Left lung (tissue), 10 donors: ENCODE results near the gene SNTG2. TPM values are rescaled to one million over a fixed set of nuclear protein-coding genes. Genes with fewer than 3 reads are reported as not detected.

Experiments
- ATAC-seq: fragments of 200-7000 bp; cut with Tn5 transposase; one replicate; pipeline ENCODE4 v1.9.1; 2020; ENCODE audit warnings: moderate library complexity
- DNase-seq, 4 donors: peaks; one replicate each; pipeline ENCODE4 v3.0.0-alpha.2; 2013 to 2020
- H3K27ac ChIP-seq, 2 donors: fragments of 200-600 bp; sonication (generic) in 1 of 2; one replicate each; pipeline versions ENCODE4 v1.5.0 to v1.8.0; 2020 to 2021
- H3K27me3 ChIP-seq, 2 donors: fragments of 200-600 bp; sonication (generic) in 1 of 2; one replicate each; pipeline versions ENCODE4 v1.5.0 to v1.8.0; 2020 to 2021
- H3K36me3 ChIP-seq, 2 donors: fragments of 200-600 bp; sonication (generic) in 1 of 2; one replicate each; pipeline versions ENCODE4 v1.5.0 to v1.8.0; 2020 to 2021
- H3K4me1 ChIP-seq, 2 donors: fragments of 200-600 bp; one replicate each; pipeline ENCODE4 v1.8.0; 2021
- H3K4me3 ChIP-seq, 2 donors: fragments of 200-600 bp; sonication (generic) in 1 of 2; one replicate each; pipeline versions ENCODE4 v1.5.0 to v1.8.0; 2020 to 2021; ENCODE audit warnings: mild to moderate bottlenecking in 1 of 2
- H3K9me3 ChIP-seq, 2 donors: fragments of 200-600 bp; sonication (generic) in 1 of 2; one replicate each; pipeline versions ENCODE4 v1.5.0 to v1.8.0; 2020 to 2021
- intact Hi-C, 2 donors: fragments of 100-400 bp; cut with DNase I; formaldehyde crosslinking; loops; one replicate each; pipeline versions ENCODE4 v1.11.2 to v1.14.2; 2022
- polyA plus RNA-seq, 6 donors: library from polyadenylated mRNA; unstranded; fragments of 120-200 nt; gene quantifications; one replicate each; pipeline ENCODE4 v1.2.1, GENCODE V29; 2013; ENCODE audit not compliant: insufficient read length in 6 of 6
- total RNA-seq, 2 donors: library from RNA; stranded (reverse); fragmentation: NEBNext Ultra II Directional; extraction: Animal tissue kit (Norgen Biotek cat#: 25700); gene quantifications; one replicate each; pipeline ENCODE4 v1.2.1, GENCODE V29; 2021
- TF ChIP-seq, protein P1 (sequence below), 2 donors: fragments of 200-600 bp; sonication (generic) in 1 of 2; IDR thresholded peaks; one replicate each; pipeline versions ENCODE4 v1.5.0 to v1.8.0; 2021; ENCODE audit warnings: antibody characterized with exemption in 2 of 2
- donor health status: DM: no; HTN: yes; CAD: no.
- donor health status: DM: no; HTN: no; CAD: no.

The SNTG2 gene
- total and polyA plus RNA-seq, 8 donors = 0.24 to 3.2 (median 0.64) TPM

DNA sequence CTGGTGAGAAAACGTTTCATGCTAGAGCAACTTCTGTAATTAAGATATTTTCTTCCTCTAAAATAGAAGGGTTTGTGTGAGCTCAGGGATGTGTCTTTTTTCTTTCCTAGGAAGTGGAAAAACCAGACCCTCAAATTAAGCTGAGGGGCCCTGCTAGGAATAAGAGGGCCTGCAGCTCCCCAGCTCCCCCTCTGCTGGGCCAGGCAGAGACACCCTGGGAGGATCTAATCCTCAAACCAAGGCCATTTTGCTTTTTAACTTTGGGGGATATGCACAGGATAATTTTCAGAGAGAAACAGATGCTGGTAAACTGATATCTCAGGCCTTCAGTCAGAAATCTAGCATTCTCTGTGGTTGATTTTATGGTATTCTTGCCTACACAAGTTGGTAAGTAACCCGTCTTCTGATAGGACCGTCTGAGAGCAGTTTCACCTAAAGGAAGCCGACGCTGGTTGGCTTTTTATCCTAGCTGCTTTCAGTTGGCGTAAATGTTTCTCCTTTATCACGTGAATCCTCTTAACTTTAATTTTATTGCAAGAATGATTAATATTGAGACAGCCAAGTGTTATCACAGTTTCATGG, 34.8 kb downstream of the SNTG2 start:
- no peak overlapping the region for H3K4me3 ChIP-seq
- ATAC-seq = no peak
- no peaks in the 10 kb centered on the region for H3K4me1 ChIP-seq
- H3K27ac ChIP-seq = no peak overlapping the region
- H3K27me3 ChIP-seq = peaks cover 0 to 7% of the 10 kb centered on the region in 2 donors
- TF ChIP-seq, protein P1, sequence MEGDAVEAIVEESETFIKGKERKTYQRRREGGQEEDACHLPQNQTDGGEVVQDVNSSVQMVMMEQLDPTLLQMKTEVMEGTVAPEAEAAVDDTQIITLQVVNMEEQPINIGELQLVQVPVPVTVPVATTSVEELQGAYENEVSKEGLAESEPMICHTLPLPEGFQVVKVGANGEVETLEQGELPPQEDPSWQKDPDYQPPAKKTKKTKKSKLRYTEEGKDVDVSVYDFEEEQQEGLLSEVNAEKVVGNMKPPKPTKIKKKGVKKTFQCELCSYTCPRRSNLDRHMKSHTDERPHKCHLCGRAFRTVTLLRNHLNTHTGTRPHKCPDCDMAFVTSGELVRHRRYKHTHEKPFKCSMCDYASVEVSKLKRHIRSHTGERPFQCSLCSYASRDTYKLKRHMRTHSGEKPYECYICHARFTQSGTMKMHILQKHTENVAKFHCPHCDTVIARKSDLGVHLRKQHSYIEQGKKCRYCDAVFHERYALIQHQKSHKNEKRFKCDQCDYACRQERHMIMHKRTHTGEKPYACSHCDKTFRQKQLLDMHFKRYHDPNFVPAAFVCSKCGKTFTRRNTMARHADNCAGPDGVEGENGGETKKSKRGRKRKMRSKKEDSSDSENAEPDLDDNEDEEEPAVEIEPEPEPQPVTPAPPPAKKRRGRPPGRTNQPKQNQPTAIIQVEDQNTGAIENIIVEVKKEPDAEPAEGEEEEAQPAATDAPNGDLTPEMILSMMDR (IDR thresholded peaks at IDR 0.05) = no peak
- intact Hi-C loops = no loop called here
- no peaks in the 10 kb centered on the region for H3K9me3 ChIP-seq
- no peak for DNase-seq
- H3K36me3 ChIP-seq = no peaks in the 10 kb centered on the region

DNA sequence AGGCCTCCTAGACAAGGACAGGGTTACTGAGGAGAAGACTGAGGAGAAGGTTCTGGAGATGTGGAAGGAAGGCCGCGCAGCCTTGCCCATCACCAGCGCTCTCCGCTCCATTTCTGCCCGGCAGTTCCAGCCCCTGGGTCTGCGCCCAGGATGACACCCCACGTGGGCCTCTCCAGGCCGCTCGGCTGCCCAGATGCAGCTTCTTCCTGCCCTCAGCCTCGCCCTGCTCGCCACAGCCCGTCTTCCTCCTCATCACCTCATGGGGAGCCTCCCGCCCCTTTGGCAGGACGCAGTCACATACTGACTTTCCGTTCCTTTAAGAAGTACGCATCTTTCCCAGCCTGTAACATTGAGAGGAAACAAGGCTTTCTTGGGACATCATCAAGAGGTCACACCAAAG, 37.1 kb downstream of the SNTG2 start:
- no peaks in the 10 kb centered on the region for H3K36me3 ChIP-seq
- no peaks in the 10 kb centered on the region for H3K4me1 ChIP-seq
- H3K9me3 ChIP-seq = no peaks in the 10 kb centered on the region
- intact Hi-C loops = no loop called here
- DNase-seq (peak in 1 of 4 donors; percentile 65), ATAC-seq (no peak)
- H3K4me3 ChIP-seq = no peak overlapping the region
- no peak overlapping the region for H3K27ac ChIP-seq
- TF ChIP-seq, protein P1 (IDR thresholded peaks at IDR 0.05) = no peak
- H3K27me3 ChIP-seq = peaks cover 0 to 7% of the 10 kb centered on the region in 2 donors

DNA sequence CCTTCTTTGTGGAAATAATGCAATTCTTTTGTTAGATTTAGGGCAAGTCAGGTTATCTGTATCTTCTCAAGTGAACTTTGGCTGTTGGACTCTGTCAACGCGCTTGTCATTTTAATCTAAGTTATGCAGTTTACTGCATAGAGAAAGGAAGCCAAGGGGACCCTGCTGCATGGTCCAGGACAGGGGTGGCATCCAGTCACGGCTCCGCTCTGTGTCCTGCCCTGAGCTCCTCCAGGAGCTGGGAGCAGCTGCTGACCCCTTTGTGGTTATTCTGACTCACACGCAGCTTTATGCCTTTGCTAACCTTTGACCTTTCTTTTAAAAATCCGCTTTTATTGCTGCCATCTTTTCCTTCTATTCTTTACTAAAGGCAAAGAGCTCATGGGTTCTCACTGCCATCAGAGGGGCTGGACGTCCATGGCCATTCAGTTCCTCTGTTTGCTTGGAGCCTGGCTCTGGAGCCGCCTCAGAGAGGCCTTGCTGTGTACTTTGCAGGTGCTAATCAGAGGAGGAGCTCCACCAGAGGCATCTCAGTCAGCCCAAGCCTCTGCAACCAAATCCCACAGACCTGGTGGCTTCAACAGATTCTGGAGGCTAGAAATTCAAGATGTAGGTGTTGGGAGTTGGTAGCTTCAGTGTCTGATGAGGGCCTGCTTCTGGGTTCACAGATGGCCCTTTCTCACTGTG, 39.3 kb downstream of the SNTG2 start:
- intact Hi-C loops = no loop called here
- ATAC-seq = no peak
- Histone ChIP-seq H3K36me3 (no peaks in the 10 kb centered on the region), H3K4me3 (no peak overlapping the region), H3K27ac (no peak overlapping the region), H3K27me3 (peaks cover 0 to under 1% of the 10 kb centered on the region in 2 donors), H3K9me3 (no peaks in the 10 kb centered on the region), H3K4me1 (no peaks in the 10 kb centered on the region)
- TF ChIP-seq, protein P1 (IDR thresholded peaks at IDR 0.05) = no peak
- DNase-seq = no peak

DNA sequence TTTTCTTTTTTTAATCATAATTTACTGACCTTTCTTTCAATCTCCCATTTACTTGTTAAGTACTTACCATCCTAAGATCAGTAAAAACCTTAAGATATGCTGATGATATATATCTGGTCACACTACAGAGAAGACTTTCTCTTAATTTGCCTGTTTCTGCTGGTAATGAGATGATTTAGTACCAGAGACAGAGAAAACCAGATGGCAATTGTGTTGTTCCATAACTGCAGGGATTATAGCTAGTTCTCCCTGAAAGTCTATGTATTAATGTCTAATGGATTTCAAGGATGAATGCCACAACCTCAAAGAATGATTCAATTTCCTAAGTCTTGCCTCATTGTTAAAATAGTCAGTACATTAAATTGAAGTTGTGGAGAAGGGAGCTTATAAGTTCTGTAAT, 40.3 kb downstream of the SNTG2 start:
- Histone ChIP-seq H3K4me1 (no peaks in the 10 kb centered on the region), H3K9me3 (no peaks in the 10 kb centered on the region), H3K36me3 (no peaks in the 10 kb centered on the region), H3K27ac (no peak overlapping the region), H3K27me3 (no peaks in the 10 kb centered on the region), H3K4me3 (no peak overlapping the region)
- TF ChIP-seq, protein P1 (IDR thresholded peaks at IDR 0.05) = no peak
- intact Hi-C loops = no loop called here
- ATAC-seq (no peak), DNase-seq (no peak)

DNA sequence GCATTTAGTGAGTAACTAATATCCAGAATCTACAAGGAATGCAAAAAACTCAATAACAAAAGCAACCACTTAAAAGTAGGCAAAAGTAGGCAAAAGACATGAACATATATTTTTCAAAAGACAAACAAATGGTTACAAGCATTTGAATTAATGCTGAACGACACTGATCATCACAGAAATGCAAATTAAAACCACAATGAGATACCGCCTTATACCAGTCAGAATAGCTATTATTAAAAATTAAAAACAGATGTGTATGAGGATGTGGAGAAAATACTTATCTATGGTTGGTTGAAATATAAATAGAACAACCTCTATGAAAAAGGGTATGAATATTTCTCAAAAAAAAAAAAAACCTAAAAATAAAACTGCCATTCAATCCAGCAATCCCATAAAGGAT, 51.7 kb downstream of the SNTG2 start:
- Histone ChIP-seq H3K36me3 (no peaks in the 10 kb centered on the region), H3K27me3 (no peaks in the 10 kb centered on the region), H3K4me3 (no peak overlapping the region), H3K27ac (no peak overlapping the region), H3K4me1 (no peaks in the 10 kb centered on the region), H3K9me3 (peaks cover 0 to 6% of the 10 kb centered on the region in 2 donors)
- intact Hi-C loops = no loop called here
- DNase-seq (no peak), ATAC-seq (no peak)
- TF ChIP-seq, protein P1 (IDR thresholded peaks at IDR 0.05) = no peak
